ENCODE data around the gene CARF.

Gene CARF

DNA sequence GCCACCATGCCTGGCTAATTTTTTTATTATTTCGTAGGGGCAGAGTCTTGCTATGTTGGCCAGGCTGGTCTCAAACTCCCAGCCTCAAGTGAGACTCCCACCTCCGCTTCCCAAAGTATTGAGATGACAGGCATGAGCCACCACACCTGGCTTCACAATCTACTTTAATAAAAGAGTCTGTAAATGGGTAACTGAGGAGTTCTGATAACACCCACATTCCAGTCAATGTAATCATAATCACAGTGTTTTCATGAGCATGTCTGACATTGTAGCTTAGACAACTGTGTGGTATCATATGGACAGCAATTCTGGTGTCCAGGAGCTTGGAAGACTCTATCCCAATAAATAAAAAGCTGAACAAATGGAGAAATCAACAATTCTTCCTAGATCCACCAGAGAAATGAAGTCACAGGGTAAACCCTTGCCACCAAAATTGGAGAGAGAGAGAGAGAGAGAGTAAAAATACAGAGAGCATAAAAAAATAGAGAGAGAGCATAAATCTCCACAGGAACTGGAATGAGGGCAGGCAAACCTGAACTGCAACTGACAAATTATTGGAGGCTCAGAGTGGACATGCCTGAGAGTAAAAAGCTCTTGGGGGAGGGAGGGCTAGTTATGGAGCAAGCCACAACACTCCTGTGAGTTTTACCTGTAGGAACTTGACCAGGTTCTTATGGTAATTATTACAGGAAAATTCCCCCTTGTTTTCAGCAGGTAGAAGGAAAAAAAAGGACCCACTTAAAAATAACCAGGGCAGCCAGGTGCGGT lies 90.2 kb downstream of the CARF start:
- TF ChIP-seq TAF1 (IDR thresholded peaks at IDR 0.05; ENCODE audit: borderline replicate concordance, insufficient read depth, low read length) (no peak), FOXP2 (optimal IDR thresholded peaks at IDR 0.05; ENCODE audit: borderline replicate concordance, extremely low read depth, extremely low read length, insufficient read depth) (no peak)

DNA sequence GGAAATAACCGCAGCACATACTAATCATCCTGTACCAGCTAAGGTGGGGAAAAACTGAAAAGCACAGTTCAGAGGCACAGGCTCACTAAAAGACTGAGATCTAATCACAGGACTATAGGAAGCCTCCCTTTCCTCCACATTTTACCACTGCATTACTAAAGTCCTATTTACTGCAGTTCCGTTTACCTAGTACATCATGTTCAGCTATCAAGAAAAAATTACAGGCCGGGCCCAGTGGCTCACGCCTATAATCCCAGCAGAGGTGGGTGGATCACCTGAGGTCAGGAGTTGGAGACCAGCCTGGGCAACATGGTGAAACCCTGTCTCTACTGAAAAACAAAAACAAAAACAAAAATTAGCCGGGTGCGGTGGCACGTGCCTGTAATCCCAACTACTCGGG lies 91.6 kb downstream of the CARF start:
- no peak for TF ChIP-seq SIN3A (IDR thresholded peaks at IDR 0.05; ENCODE audit: borderline replicate concordance, insufficient read depth, low read length)
- TF ChIP-seq FOXP2 (optimal IDR thresholded peaks at IDR 0.05; ENCODE audit: borderline replicate concordance, extremely low read depth, extremely low read length, insufficient read depth), result no peak
- TF ChIP-seq, protein P1, sequence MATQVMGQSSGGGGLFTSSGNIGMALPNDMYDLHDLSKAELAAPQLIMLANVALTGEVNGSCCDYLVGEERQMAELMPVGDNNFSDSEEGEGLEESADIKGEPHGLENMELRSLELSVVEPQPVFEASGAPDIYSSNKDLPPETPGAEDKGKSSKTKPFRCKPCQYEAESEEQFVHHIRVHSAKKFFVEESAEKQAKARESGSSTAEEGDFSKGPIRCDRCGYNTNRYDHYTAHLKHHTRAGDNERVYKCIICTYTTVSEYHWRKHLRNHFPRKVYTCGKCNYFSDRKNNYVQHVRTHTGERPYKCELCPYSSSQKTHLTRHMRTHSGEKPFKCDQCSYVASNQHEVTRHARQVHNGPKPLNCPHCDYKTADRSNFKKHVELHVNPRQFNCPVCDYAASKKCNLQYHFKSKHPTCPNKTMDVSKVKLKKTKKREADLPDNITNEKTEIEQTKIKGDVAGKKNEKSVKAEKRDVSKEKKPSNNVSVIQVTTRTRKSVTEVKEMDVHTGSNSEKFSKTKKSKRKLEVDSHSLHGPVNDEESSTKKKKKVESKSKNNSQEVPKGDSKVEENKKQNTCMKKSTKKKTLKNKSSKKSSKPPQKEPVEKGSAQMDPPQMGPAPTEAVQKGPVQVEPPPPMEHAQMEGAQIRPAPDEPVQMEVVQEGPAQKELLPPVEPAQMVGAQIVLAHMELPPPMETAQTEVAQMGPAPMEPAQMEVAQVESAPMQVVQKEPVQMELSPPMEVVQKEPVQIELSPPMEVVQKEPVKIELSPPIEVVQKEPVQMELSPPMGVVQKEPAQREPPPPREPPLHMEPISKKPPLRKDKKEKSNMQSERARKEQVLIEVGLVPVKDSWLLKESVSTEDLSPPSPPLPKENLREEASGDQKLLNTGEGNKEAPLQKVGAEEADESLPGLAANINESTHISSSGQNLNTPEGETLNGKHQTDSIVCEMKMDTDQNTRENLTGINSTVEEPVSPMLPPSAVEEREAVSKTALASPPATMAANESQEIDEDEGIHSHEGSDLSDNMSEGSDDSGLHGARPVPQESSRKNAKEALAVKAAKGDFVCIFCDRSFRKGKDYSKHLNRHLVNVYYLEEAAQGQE (IDR thresholded peaks at IDR 0.05; ENCODE audit: insufficient read depth in 1 of 2, low read depth in 2 of 2, low read length in 2 of 2), result no peak
- TF ChIP-seq TAF1 (IDR thresholded peaks at IDR 0.05; ENCODE audit: borderline replicate concordance, insufficient read depth, low read length), result no peak
- TF ChIP-seq POLR2AphosphoS5 (IDR thresholded peaks at IDR 0.05; ENCODE audit: low read depth, low read length), result no peak

DNA sequence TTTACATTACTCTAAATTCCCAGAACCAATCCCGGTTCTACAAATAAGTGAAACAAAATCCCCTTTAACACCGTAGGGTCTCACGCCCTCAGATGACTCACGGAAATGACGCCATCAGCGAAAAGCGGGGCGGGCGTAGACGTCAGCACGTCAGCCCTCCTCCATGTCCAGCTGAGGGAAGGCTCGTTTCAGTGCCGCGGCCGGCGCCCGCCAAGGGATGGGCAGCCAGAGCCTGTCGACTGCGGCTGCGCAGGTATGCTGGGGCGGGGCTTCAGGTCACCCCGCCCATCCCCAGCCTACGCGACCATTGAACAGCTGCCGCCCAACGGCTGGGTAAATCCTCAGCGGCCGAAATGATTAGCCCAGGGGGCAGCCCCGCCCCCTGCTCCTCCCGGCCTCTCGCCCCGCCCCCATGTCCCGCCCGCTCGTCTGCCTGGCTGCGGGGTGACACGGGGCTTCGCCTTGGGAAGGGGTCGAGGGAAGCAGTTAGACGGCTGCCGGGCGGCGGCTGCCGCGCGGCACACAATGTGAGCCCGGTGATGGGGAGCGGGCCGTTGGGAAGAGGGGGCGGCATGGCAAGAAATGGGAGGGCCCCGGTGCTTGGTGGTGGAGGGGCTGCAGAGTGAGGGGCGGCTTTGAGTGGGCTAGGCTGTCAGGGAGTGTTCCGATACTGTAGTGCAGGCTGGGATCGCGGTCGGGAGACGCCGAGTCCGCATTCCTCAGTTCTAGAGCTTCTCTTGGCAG lies 102.6 kb downstream of the CARF start, which contains the start of gene NBEAL1:
TSS of gene NBEAL1 (plus strand) at position 420 of the 744 bp plus-strand sequence. CDS start 1,510 bp downstream, outside the sequence.
- TF ChIP-seq FOXP2 (optimal IDR thresholded peaks at IDR 0.05; ENCODE audit: borderline replicate concordance, extremely low read depth, extremely low read length, insufficient read depth) (peak; percentile 9), SIN3A (IDR thresholded peaks at IDR 0.05; ENCODE audit: borderline replicate concordance, insufficient read depth, low read length) (peak; percentile 67; the same call in 1 of the 2 replicates), TAF1 (IDR thresholded peaks at IDR 0.05; ENCODE audit: borderline replicate concordance, insufficient read depth, low read length) (no peak), POLR2AphosphoS5 (IDR thresholded peaks at IDR 0.05; ENCODE audit: low read depth, low read length) (peak; percentile 64)
- TF ChIP-seq, protein P1 (IDR thresholded peaks at IDR 0.05; ENCODE audit: insufficient read depth in 1 of 2, low read depth in 2 of 2, low read length in 2 of 2), result no peak

DNA sequence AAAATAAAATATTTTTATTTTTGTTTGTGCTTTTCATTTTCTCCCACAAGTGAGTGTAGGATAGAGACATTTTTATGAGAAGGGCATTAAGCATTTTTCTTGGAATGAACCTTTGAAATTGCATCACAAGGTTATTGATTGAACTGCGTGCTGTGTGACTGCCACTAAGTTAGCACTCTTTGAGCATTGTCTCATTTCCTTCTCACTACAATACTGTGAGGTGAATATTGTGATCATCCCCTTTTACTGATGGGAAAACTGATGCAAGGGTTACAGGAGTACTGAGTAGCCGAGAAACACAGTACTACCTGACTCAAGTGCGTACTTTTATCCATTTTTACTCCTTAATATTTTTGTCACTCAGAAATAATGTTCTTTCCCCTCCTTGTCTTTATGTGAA lies 104.6 kb downstream of the CARF start:
- TF ChIP-seq TAF1 (IDR thresholded peaks at IDR 0.05; ENCODE audit: borderline replicate concordance, insufficient read depth, low read length), result no peak
- no peak for TF ChIP-seq SIN3A (IDR thresholded peaks at IDR 0.05; ENCODE audit: borderline replicate concordance, insufficient read depth, low read length)
- TF ChIP-seq POLR2AphosphoS5 (IDR thresholded peaks at IDR 0.05; ENCODE audit: low read depth, low read length), result no peak
- TF ChIP-seq, protein P1 (IDR thresholded peaks at IDR 0.05; ENCODE audit: insufficient read depth in 1 of 2, low read depth in 2 of 2, low read length in 2 of 2), result no peak

DNA sequence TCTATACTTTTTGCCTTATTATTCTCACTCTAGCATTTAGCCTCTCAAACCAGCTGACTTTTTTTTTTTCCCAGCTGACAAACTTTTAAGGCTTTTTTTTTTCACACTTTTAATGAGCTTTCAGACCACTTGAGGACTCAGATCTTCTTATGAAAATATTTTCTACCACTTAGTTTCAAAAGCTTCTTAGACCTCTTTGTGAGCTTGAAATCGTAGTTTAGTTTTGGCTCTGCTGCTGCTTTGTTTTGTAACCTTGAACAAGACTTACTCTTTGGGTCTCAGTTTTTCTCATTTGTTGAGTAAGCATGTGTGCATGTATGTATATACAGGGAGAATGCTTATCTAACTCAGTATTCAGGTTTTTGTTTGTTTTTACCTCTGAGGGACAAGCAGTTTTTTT lies 106.1 kb downstream of the CARF start:
- TF ChIP-seq, protein P1 (IDR thresholded peaks at IDR 0.05; ENCODE audit: insufficient read depth in 1 of 2, low read depth in 2 of 2, low read length in 2 of 2), result no peak
- TF ChIP-seq POLR2AphosphoS5 (IDR thresholded peaks at IDR 0.05; ENCODE audit: low read depth, low read length) (no peak), SIN3A (IDR thresholded peaks at IDR 0.05; ENCODE audit: borderline replicate concordance, insufficient read depth, low read length) (no peak), FOXP2 (optimal IDR thresholded peaks at IDR 0.05; ENCODE audit: borderline replicate concordance, extremely low read depth, extremely low read length, insufficient read depth) (no peak), TAF1 (IDR thresholded peaks at IDR 0.05; ENCODE audit: borderline replicate concordance, insufficient read depth, low read length) (no peak)

Measured in PFSK-1 (cell line).